ENCODE data around the gene ART5. TPM values are rescaled to one million over a fixed set of nuclear protein-coding genes. Genes with fewer than 3 reads are reported as not detected.

ART5 gene
- total and polyA plus RNA-seq, 2 donors (not counting 1 experiment from before 2014, with no cell fraction given) = 0.50 TPM; not detected in 1

DNA sequence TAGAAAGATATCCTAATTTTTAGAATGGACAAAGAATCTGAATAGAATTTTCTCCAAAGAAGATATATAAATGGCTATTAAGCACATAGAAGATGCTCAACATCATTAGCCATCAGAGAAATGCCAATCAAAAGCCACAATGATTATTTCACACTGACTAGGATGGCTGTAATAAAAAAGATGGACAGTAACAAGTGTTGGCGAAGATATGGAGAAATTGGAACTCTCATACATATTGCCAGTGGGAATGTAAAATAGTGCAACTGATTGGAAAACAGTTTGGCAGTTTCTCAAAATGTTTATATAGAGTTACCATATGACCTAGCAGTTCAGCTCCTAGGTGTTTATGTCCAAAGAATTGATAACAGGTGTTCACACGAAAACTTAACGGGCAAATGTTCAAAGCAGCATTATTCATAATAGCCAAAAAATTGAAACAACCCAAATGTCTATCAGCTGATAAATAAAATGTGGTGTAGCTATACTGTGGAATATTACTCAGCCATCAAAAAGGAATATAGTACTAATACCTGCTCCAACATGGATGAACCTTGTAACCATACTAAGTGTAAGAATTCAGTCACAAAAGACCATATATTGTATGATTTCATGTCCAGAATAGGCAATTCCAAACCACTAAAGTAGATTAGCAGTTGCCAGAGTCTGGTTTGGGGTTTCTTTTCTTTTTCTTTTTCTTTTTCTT is 29.7 kb downstream of the ART5 start:
- TF ChIP-seq CTCF (conservative IDR thresholded peaks at IDR 0.05 in 1 of 2, IDR thresholded peaks at IDR 0.05 in 1 of 2; ENCODE audit: low read depth in 1 of 2, low read length in 2 of 2) = no peak
- TF ChIP-seq EZH2 (IDR thresholded peaks at IDR 0.05; ENCODE audit: low read length, missing control alignments) = no peak
- Histone ChIP-seq H3K4me2 (ENCODE audit: extremely low read depth, insufficient read depth, low read length) (no peak overlapping the region), H3K36me3 (ENCODE audit: control insufficient read depth, insufficient read depth, low read length) (no peaks in the 10 kb centered on the region)

DNA sequence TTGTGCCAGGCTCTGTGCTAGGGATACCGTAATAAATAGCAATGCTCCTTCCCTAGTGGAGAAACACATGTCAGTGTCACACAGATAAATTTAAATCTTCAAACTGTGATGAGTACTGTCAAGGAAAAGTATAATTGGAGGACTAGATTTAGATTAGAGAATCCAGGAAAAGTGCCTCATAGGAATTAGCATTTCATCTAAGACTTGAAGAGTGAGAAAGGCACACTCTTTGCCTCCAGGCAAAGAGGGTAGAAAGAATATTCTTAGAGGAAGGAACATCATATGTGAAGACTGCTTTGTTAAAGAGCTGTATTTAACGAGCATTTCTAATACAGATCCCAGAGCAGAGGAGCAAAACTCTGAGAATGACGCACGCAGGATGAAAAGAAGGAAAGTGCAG is 30.9 kb downstream of the ART5 start:
- H4K20me1 ChIP-seq (ENCODE audit: control insufficient read depth, extremely low read depth, insufficient read depth, low read length) = no peaks in the 10 kb centered on the region
- DNase-seq (ENCODE audit: low read depth in 2 of 2) = no peak

More for the DNA sequence above, 29.7 kb downstream of the ART5 start:
- no peak overlapping the region for H3K9ac ChIP-seq (ENCODE audit: insufficient read depth, low read length)
- H4K20me1 ChIP-seq (ENCODE audit: control insufficient read depth, extremely low read depth, insufficient read depth, low read length) = no peaks in the 10 kb centered on the region
- no peak overlapping the region for H2AFZ ChIP-seq (ENCODE audit: low read length)
- no peak overlapping the region for H3K27ac ChIP-seq (ENCODE audit: insufficient read depth, low read length)
- H3K4me3 ChIP-seq (replicated peaks in 1 of 4; ENCODE audit: control extremely low read depth in 1 of 4, insufficient read depth in 1 of 4, low read depth in 3 of 4, low read length in 4 of 4) = no peak overlapping the region
- H3K27me3 ChIP-seq (ENCODE audit: control insufficient read depth, insufficient read depth, low read length) = no peaks in the 10 kb centered on the region
- no peaks in the 10 kb centered on the region for H3K9me3 ChIP-seq (ENCODE audit: control insufficient read depth, insufficient read depth, low read depth, low read length)
- H3K4me1 ChIP-seq (ENCODE audit: control insufficient read depth, extremely low read depth, insufficient read depth, low read length) = no peaks in the 10 kb centered on the region
- no peak for DNase-seq (ENCODE audit: low read depth in 2 of 2)
- no peaks in the 10 kb centered on the region for H3K79me2 ChIP-seq (ENCODE audit: control insufficient read depth, insufficient read depth, low read length)

More for the DNA sequence above, 30.9 kb downstream of the ART5 start:
- no peak overlapping the region for H3K27ac ChIP-seq (ENCODE audit: insufficient read depth, low read length)
- H3K79me2 ChIP-seq (ENCODE audit: control insufficient read depth, insufficient read depth, low read length) = no peaks in the 10 kb centered on the region
- H3K27me3 ChIP-seq (ENCODE audit: control insufficient read depth, insufficient read depth, low read length) = no peaks in the 10 kb centered on the region
- H2AFZ ChIP-seq (ENCODE audit: low read length) = no peak overlapping the region
- no peak overlapping the region for H3K4me3 ChIP-seq (replicated peaks in 1 of 4; ENCODE audit: control extremely low read depth in 1 of 4, insufficient read depth in 1 of 4, low read depth in 3 of 4, low read length in 4 of 4)
- no peaks in the 10 kb centered on the region for H3K9me3 ChIP-seq (ENCODE audit: control insufficient read depth, insufficient read depth, low read depth, low read length)
- H3K9ac ChIP-seq (ENCODE audit: insufficient read depth, low read length) = no peak overlapping the region
- TF ChIP-seq EZH2 (IDR thresholded peaks at IDR 0.05; ENCODE audit: low read length, missing control alignments) (no peak), CTCF (conservative IDR thresholded peaks at IDR 0.05 in 1 of 2, IDR thresholded peaks at IDR 0.05 in 1 of 2; ENCODE audit: low read depth in 1 of 2, low read length in 2 of 2) (no peak)
- H3K4me1 ChIP-seq (ENCODE audit: control insufficient read depth, extremely low read depth, insufficient read depth, low read length) = no peaks in the 10 kb centered on the region
- H3K4me2 ChIP-seq (ENCODE audit: extremely low read depth, insufficient read depth, low read length) = no peak overlapping the region
- H3K36me3 ChIP-seq (ENCODE audit: control insufficient read depth, insufficient read depth, low read length) = no peaks in the 10 kb centered on the region

Data from fibroblast of lung (primary cell).